Liver (tissue), 3 donors: Measurements from ENCODE around the gene IL21R.

ENCODE experiments used
- CTCF ChIP-seq: fragments of 150-350 bp; IDR thresholded peaks from 2 replicates; pipeline ENCODE4 v1.5.1; 2017; ENCODE audit warnings: improper control_type of control experiment, low read depth, low read length; ENCODE audit not compliant: missing input control
- GABPA ChIP-seq, 2 donors: IDR thresholded peaks in 1 of 2; conservative IDR thresholded peaks in 1 of 2; 2 replicates each; pipeline ENCODE4 v1.6.1; 2016; ENCODE audit warnings: antibody characterized with exemption in 2 of 2, mild to moderate bottlenecking in 1 of 2, moderate library complexity in 1 of 2
- MAX ChIP-seq: IDR thresholded peaks from 2 replicates; pipeline ENCODE4 v1.6.1; 2016; ENCODE audit warnings: antibody characterized with exemption
- REST ChIP-seq: IDR thresholded peaks from 2 replicates; pipeline ENCODE4 v1.6.1; 2016; ENCODE audit warnings: antibody characterized with exemption, mild to moderate bottlenecking
- RXRA ChIP-seq, 2 donors: IDR thresholded peaks; 2 replicates each; pipeline ENCODE4 v1.6.1; 2017 to 2018; ENCODE audit warnings: antibody characterized with exemption in 2 of 2, mild to moderate bottlenecking in 1 of 2
- YY1 ChIP-seq: IDR thresholded peaks from 2 replicates; pipeline ENCODE4 v1.6.1; 2016; ENCODE audit warnings: antibody characterized with exemption, mild to moderate bottlenecking
- ZBTB33 ChIP-seq: IDR thresholded peaks from 2 replicates; pipeline ENCODE4 v1.6.1; 2016; ENCODE audit warnings: antibody characterized with exemption
- donor health status: healthy.
- donor health status: healthy.

- TF ChIP-seq CTCF (no peak), GABPA (IDR thresholded peaks at IDR 0.05 in 1 of 2, conservative IDR thresholded peaks at IDR 0.05 in 1 of 2) (no peak), REST (no peak), MAX (no peak), ZBTB33 (no peak), RXRA (IDR thresholded peaks at IDR 0.05) (no peak), YY1 (no peak)
These were observed 96.3 kb downstream of the IL21R start for GRCh38 chr16:27498031-27498825.
